A549 (cell line): ENCODE data around the gene NR2F2.

ENCODE experiments used
- CBX2 ChIP-seq: fragments of 200-600 bp; sonication (generic); IDR thresholded peaks from 2 replicates; pipeline ENCODE4 v1.6.1; 2016; ENCODE audit warnings: low read depth, mild to moderate bottlenecking, borderline replicate concordance
- CHD2 ChIP-seq: fragments of 150-350 bp; IDR thresholded peaks from 2 replicates; pipeline ENCODE4 v1.6.1; 2014; ENCODE audit warnings: low read length; ENCODE audit not compliant: partially characterized antibody
- CTCF ChIP-seq: fragments of >200 bp; sonication (Bioruptor Twin); formaldehyde crosslinking; IDR thresholded peaks from 3 replicates; pipeline ENCODE4 v1.5.1; 2016
- EHMT2 ChIP-seq: fragments of 200-600 bp; sonication (generic); IDR thresholded peaks from 2 replicates; pipeline ENCODE4 v1.6.1; 2016; ENCODE audit warnings: antibody characterized with exemption, low read depth, mild to moderate bottlenecking, moderate library complexity
- HOXA7 ChIP-seq: fragments of 250-450 bp; sonication (Bioruptor Pico); IDR thresholded peaks from 2 replicates; pipeline ENCODE4 v1.5.0; 2020; ENCODE audit warnings: mild to moderate bottlenecking, moderate library complexity
- POLR2A ChIP-seq: IDR thresholded peaks from 2 replicates; pipeline ENCODE4 v1.6.1; 2012; ENCODE audit warnings: mild to moderate bottlenecking, low read length
- POLR2AphosphoS2 ChIP-seq: conservative IDR thresholded peaks from 2 replicates; pipeline ENCODE4 v1.6.1; 2012; ENCODE audit warnings: low read length, improper control_type of control experiment, inconsistent platforms
- RCOR1 ChIP-seq: fragments of 150-350 bp; IDR thresholded peaks from 2 replicates; pipeline ENCODE4 v1.6.1; 2014; ENCODE audit warnings: antibody characterized with exemption, low read length, low read depth
- TF ChIP-seq, protein P1 (sequence below): IDR thresholded peaks from 2 replicates; pipeline ENCODE4 v1.6.1; 2012
- TF ChIP-seq, protein P2 (sequence below): fragments of 450-650 bp; IDR thresholded peaks from 2 replicates; pipeline ENCODE4 v1.6.1; 2014; ENCODE audit warnings: antibody characterized with exemption
- TF ChIP-seq, protein P3 (sequence below): IDR thresholded peaks from 2 replicates; pipeline ENCODE4 v1.6.1; 2012

- TF ChIP-seq, protein P1, sequence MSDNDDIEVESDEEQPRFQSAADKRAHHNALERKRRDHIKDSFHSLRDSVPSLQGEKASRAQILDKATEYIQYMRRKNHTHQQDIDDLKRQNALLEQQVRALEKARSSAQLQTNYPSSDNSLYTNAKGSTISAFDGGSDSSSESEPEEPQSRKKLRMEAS = no peak
- TF ChIP-seq POLR2A = no peak
- TF ChIP-seq POLR2AphosphoS2 = no peak
- no peak for TF ChIP-seq CBX2
- TF ChIP-seq, protein P2, sequence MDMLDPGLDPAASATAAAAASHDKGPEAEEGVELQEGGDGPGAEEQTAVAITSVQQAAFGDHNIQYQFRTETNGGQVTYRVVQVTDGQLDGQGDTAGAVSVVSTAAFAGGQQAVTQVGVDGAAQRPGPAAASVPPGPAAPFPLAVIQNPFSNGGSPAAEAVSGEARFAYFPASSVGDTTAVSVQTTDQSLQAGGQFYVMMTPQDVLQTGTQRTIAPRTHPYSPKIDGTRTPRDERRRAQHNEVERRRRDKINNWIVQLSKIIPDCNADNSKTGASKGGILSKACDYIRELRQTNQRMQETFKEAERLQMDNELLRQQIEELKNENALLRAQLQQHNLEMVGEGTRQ = no peak
- TF ChIP-seq, protein P3, sequence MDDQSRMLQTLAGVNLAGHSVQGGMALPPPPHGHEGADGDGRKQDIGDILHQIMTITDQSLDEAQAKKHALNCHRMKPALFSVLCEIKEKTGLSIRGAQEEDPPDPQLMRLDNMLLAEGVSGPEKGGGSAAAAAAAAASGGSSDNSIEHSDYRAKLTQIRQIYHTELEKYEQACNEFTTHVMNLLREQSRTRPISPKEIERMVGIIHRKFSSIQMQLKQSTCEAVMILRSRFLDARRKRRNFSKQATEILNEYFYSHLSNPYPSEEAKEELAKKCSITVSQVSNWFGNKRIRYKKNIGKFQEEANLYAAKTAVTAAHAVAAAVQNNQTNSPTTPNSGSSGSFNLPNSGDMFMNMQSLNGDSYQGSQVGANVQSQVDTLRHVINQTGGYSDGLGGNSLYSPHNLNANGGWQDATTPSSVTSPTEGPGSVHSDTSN = no peak
- TF ChIP-seq RCOR1 = no peak
- TF ChIP-seq EHMT2 = no peak
- no peak for TF ChIP-seq HOXA7
- TF ChIP-seq CHD2 = no peak
- TF ChIP-seq CTCF = no peak
Observed at GRCh38 chr15:96334017-96334704, 3.7 kb downstream of the NR2F2 start.
